Superior temporal gyrus (tissue), 1 donor: Measurements from ENCODE around the gene GABPA.

Source experiments
- DNase-seq: peaks from one replicate; pipeline ENCODE4 v3.0.0-alpha.2; 2016; ENCODE audit errors: extremely low spot score

Gene GABPA

DNA sequence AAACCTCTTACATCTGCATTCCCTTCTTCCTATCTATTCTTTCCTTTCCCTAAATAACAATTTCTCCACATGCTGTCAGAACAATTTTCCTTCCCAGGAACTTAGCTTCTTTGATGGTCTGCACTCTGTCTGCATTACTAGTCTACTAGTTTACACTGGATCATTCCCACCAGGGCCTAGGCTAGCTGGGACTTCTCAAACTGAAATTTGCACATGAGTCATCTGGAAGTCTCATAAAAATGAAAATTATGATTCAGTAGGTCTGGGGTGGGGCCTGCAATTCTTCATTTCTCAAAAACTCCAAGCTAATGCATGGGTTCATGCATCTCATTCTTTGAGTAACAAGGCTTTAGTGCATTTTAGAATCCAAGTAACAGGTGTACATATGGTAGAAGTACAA is 74.2 kb downstream of the GABPA start:
- DNase-seq = no peak

DNA sequence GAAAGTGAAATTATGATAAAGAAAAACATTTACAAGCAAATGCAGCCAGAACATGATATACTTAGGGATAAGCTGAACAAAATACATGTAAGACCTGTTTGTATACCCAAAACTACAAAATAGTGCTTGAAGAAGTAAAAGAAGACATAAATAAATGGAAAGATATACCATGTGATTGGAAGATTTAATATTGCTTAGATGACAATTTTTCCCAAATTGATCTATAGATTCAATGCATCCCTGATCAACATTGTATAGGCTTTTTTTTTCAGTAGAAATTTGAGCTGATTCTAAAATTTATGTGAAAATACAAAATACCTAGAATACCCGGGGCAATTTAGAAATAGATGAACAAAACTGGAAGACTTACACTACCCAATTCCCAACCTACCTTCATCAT is 76.4 kb downstream of the GABPA start:
- DNase-seq = no peak

- no peak for DNase-seq
Measured at GRCh38 chr21:25813917-25814316, 79.1 kb downstream of the GABPA start.

- DNase-seq = no peak
Measured at GRCh38 chr21:25818121-25818520, 83.3 kb downstream of the GABPA start.

GRCh38 chr21:25818551-25818950 is 83.8 kb downstream of the GABPA start:
- DNase-seq = no peak
